Panc1 (cell line): ENCODE results near the gene PLA2G5. TPM values are rescaled to one million over a fixed set of nuclear protein-coding genes. Genes with fewer than 3 reads are reported as not detected.

ENCODE experiments used
- ATAC-seq: fragments of 200-7000 bp; cut with Tn5 transposase; 2 replicates; pipeline ENCODE4 v1.9.1; 2020; ENCODE audit warnings: mild to moderate bottlenecking, moderate library complexity
- BruUV-seq: library from RNA; stranded (reverse); fragments of 400-500 nt; replicated peaks from 2 replicates; lab custom pipeline; 2021; lab: Mats Ljungman, UMichigan
- CTCF ChIA-PET: fragments of 300-600 bp; sonication (Branson Sonifier 250); formaldehyde crosslinking; loops from one replicate; lab custom pipeline; 2022; ENCODE audit warnings: antibody characterized with exemption; lab: Charles Lee
- POLR2A ChIA-PET: fragments of 300-600 bp; sonication (Branson Sonifier 250); formaldehyde crosslinking; loops from one replicate; lab custom pipeline; 2022; ENCODE audit warnings: antibody characterized with exemption; lab: Charles Lee
- DNase-seq: peaks from one replicate; pipeline ENCODE4 v3.0.0-alpha.2; 2010; ENCODE audit warnings: low read depth, low spot score
- H3K27ac ChIP-seq: 2 replicates; pipeline ENCODE4 v1.5.1; 2011; ENCODE audit warnings: mild to moderate bottlenecking, low read length, inconsistent platforms
- H3K27me3 ChIP-seq: fragments of 200-500 bp; sonication (Bioruptor generic); 2 replicates; pipeline ENCODE4 v1.6.0; 2014; ENCODE audit warnings: low read length, inconsistent platforms; ENCODE audit not compliant: control insufficient read depth, insufficient read depth
- H3K36me3 ChIP-seq: fragments of 200-500 bp; sonication (Bioruptor generic); 2 replicates; pipeline ENCODE4 v1.5.1; 2014; ENCODE audit warnings: inconsistent platforms, mild to moderate bottlenecking, low read length, moderate library complexity; ENCODE audit not compliant: control insufficient read depth, insufficient read depth
- H3K4me1 ChIP-seq: 2 replicates; pipeline ENCODE4 v1.5.1; 2011; ENCODE audit warnings: inconsistent platforms, mild to moderate bottlenecking, low read length, moderate library complexity; ENCODE audit not compliant: control insufficient read depth, insufficient read depth
- H3K4me3 ChIP-seq, 2 experiments: 2 replicates each; pipeline ENCODE4 v1.5.1; 2011 to 2012; ENCODE audit warnings: low read depth in 2 of 2, low read length in 2 of 2, mild to moderate bottlenecking in 2 of 2, inconsistent platforms in 1 of 2, moderate library complexity in 1 of 2
- H3K9me3 ChIP-seq: fragments of 200-500 bp; sonication (Bioruptor generic); 2 replicates; pipeline ENCODE4 v1.5.1; 2014; ENCODE audit warnings: low read depth, mild to moderate bottlenecking, inconsistent platforms, low read length, moderate library complexity; ENCODE audit not compliant: control insufficient read depth, insufficient read depth
- POLR2AphosphoS5 ChIP-seq: IDR thresholded peaks from 2 replicates; pipeline ENCODE4 v1.6.1; 2012; ENCODE audit warnings: mild to moderate bottlenecking, low read depth, low read length, moderate library complexity
- SIN3A ChIP-seq: IDR thresholded peaks from 2 replicates; pipeline ENCODE4 v1.6.1; 2012; ENCODE audit warnings: low read depth, mild to moderate bottlenecking, low read length, moderate library complexity, borderline replicate concordance; ENCODE audit not compliant: insufficient read depth
- TCF7L2 ChIP-seq: IDR thresholded peaks from 2 replicates; pipeline ENCODE4 v1.6.1; 2011; ENCODE audit warnings: mild to moderate bottlenecking, low read depth, low read length, inconsistent platforms
- in situ Hi-C: cut with HindIII; loops from 2 replicates; pipeline ENCODE4 v1.10.0; 2016; ENCODE audit warnings: low sequenced_read_pairs, low pct_unique_long_range_greater_than_20kb
- intact Hi-C: fragments of 100-400 bp; cut with micrococcal nuclease; formaldehyde crosslinking; loops from one replicate; pipeline ENCODE4 v1.10.0; 2022; ENCODE audit not compliant: unreplicated experiment
- total RNA-seq: library from RNA; stranded (reverse); gene quantifications from one replicate; pipeline ENCODE4 v1.2.1, GENCODE V29; 2021; ENCODE audit not compliant: unreplicated experiment
- TF ChIP-seq, protein P1 (sequence below): fragments of 450-650 bp; IDR thresholded peaks from 2 replicates; pipeline ENCODE4 v1.5.1; 2017; ENCODE audit warnings: mild to moderate bottlenecking
- TF ChIP-seq, protein P2 (sequence below), 2 experiments: IDR thresholded peaks; 2 replicates each; pipeline ENCODE4 v1.6.1; 2011 to 2012; ENCODE audit warnings: low read depth in 2 of 2, control low read depth in 1 of 2, low read length in 1 of 2, mild to moderate bottlenecking in 1 of 2, moderate library complexity in 1 of 2; ENCODE audit not compliant: insufficient read depth in 1 of 2

The PLA2G5 gene
- total RNA-seq, 1 experiment from 2014 or later = not detected

DNA sequence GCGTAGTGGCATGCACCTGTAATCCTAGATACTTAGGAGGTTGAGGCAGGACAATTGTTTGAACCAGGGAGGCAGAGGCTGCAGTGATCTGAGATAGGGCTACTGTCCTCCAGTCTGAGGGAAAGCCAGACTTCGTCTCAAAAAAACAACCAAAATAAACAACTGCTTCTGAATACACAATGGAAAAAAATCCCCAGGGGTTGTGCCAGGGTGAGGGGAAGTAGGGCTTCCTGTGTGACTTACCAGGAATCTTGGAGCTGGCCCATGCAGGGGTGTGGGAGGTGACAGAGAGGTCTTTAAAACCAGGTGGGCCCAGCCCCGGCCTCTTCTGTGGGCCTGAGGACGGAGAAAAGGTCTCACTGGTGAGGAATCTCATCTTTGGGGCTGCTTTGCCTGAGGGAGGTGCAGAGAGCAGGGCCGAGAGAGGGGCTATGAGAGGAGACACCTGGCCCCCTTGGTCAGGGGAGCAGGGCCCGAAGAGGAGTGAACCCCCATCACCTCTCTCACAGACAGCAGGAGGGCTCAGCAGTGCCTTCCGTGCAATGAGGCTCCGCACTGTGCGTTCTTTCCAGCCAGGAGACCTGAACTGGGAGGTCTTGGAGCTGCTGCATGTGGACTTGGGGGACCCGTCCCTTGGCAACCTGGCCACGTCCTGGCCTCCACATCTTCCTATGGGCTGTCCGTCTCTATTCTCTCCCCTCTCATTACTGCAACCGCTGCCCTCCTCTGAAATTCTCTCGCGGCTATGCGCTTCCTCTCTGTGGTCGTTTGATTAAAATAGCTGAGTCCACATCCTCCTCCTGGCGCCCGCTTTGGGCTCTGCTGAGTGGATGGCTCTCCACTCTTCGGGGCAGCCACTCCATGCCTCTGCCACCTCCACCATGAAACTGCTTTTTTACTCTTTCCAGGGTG lies 10.7 kb downstream of the PLA2G5 start:
- ChIA-PET CTCF (no interaction called here), POLR2A (interaction anchor here (0.6 kb wide), 1 partner anchor 1413 kb away, joined by 5 read pairs; no protein-coding TSS in a partner anchor)
- TF ChIP-seq TCF7L2 (no peak), POLR2AphosphoS5 (no peak), SIN3A (no peak)
- TF ChIP-seq, protein P1, sequence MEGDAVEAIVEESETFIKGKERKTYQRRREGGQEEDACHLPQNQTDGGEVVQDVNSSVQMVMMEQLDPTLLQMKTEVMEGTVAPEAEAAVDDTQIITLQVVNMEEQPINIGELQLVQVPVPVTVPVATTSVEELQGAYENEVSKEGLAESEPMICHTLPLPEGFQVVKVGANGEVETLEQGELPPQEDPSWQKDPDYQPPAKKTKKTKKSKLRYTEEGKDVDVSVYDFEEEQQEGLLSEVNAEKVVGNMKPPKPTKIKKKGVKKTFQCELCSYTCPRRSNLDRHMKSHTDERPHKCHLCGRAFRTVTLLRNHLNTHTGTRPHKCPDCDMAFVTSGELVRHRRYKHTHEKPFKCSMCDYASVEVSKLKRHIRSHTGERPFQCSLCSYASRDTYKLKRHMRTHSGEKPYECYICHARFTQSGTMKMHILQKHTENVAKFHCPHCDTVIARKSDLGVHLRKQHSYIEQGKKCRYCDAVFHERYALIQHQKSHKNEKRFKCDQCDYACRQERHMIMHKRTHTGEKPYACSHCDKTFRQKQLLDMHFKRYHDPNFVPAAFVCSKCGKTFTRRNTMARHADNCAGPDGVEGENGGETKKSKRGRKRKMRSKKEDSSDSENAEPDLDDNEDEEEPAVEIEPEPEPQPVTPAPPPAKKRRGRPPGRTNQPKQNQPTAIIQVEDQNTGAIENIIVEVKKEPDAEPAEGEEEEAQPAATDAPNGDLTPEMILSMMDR = no peak
- TF ChIP-seq, protein P2, sequence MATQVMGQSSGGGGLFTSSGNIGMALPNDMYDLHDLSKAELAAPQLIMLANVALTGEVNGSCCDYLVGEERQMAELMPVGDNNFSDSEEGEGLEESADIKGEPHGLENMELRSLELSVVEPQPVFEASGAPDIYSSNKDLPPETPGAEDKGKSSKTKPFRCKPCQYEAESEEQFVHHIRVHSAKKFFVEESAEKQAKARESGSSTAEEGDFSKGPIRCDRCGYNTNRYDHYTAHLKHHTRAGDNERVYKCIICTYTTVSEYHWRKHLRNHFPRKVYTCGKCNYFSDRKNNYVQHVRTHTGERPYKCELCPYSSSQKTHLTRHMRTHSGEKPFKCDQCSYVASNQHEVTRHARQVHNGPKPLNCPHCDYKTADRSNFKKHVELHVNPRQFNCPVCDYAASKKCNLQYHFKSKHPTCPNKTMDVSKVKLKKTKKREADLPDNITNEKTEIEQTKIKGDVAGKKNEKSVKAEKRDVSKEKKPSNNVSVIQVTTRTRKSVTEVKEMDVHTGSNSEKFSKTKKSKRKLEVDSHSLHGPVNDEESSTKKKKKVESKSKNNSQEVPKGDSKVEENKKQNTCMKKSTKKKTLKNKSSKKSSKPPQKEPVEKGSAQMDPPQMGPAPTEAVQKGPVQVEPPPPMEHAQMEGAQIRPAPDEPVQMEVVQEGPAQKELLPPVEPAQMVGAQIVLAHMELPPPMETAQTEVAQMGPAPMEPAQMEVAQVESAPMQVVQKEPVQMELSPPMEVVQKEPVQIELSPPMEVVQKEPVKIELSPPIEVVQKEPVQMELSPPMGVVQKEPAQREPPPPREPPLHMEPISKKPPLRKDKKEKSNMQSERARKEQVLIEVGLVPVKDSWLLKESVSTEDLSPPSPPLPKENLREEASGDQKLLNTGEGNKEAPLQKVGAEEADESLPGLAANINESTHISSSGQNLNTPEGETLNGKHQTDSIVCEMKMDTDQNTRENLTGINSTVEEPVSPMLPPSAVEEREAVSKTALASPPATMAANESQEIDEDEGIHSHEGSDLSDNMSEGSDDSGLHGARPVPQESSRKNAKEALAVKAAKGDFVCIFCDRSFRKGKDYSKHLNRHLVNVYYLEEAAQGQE (IDR thresholded peaks at IDR 0.05; ENCODE audit: insufficient read depth in 1 of 2, low read depth in 2 of 2, low read length in 1 of 2) = no peak
- Histone ChIP-seq H3K27me3 (no peaks in the 10 kb centered on the region), H3K9me3 (no peaks in the 10 kb centered on the region), H3K27ac (no peak overlapping the region), H3K36me3 (no peaks in the 10 kb centered on the region), H3K4me3 (no peak overlapping the region), H3K4me1 (no peaks in the 10 kb centered on the region)
- DNase-seq = no peak
- ATAC-seq = no peak
- in situ Hi-C loops = no loop called here
- BruUV-seq = no TSS peak
- intact Hi-C loops = no loop called here

DNA sequence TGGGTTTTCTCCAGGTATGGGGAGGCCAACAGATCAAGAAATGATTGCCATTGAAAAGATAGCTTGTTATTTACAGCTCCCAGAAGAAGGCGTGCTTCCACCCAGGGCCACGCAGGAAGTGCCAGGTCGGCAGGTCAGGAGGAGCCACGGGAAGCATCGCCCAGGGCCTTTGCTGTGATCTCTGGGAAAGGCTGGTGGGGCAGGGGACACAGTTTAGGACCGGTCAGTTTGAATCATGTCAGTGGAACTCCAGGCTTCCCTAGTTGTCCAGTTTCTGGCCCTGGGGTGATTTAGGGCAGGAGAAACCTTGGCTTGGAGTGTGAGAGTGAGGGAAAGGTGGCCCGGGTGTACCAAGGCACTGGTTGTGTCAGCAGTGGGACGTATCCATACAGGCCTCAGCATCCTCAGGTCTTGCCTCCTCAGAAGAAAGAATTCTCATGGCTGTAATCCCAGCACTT lies 11.4 kb downstream of the PLA2G5 start:
- in situ Hi-C loops = no loop called here
- Histone ChIP-seq H3K4me3 (no peak overlapping the region), H3K36me3 (no peaks in the 10 kb centered on the region), H3K9me3 (no peaks in the 10 kb centered on the region), H3K27me3 (no peaks in the 10 kb centered on the region), H3K27ac (no peak overlapping the region), H3K4me1 (no peaks in the 10 kb centered on the region)
- BruUV-seq = no TSS peak
- intact Hi-C loops = no loop called here
- POLR2A ChIA-PET = interaction anchor here (0.6 kb wide), 1 partner anchor 1413 kb away, joined by 5 read pairs; no protein-coding TSS in a partner anchor
- TF ChIP-seq SIN3A (no peak), TCF7L2 (no peak), POLR2AphosphoS5 (no peak)
- TF ChIP-seq, protein P1 = no peak
- TF ChIP-seq, protein P2 (IDR thresholded peaks at IDR 0.05; ENCODE audit: insufficient read depth in 1 of 2, low read depth in 2 of 2, low read length in 1 of 2) = no peak
- no peak for DNase-seq
- CTCF ChIA-PET = no interaction called here
- no peak for ATAC-seq
